Peyer's patch (tissue), 4 donors: ENCODE data around the gene PRKRA. TPM values are rescaled to one million over a fixed set of nuclear protein-coding genes. Genes with fewer than 3 reads are reported as not detected.

Source experiments
- DNase-seq, 3 donors: peaks; one replicate each; pipeline ENCODE4 v3.0.0-alpha.2; 2017 to 2019
- H3K27ac ChIP-seq, 4 donors: fragments of 200-600 bp; sonication (generic); one replicate each; pipeline ENCODE4 v1.5.1; 2016 to 2019
- H3K27me3 ChIP-seq, 2 donors: fragments of 200-600 bp; sonication (generic); one replicate each; pipeline ENCODE4 v1.5.1; 2019
- H3K36me3 ChIP-seq, 3 donors: fragments of 200-600 bp; sonication (generic); one replicate each; pipeline ENCODE4 v1.5.1; 2016 to 2019
- H3K4me1 ChIP-seq, 4 donors: fragments of 200-600 bp; sonication (generic); one replicate each; pipeline ENCODE4 v1.5.1; 2016 to 2019
- H3K4me3 ChIP-seq, 4 donors: fragments of 200-600 bp; sonication (generic); 1 replicate in 3 of 4; 2 replicates in 1 of 4; pipeline ENCODE4 v1.5.1; 2016 to 2019; ENCODE audit warnings: mild to moderate bottlenecking in 1 of 4
- H3K9me3 ChIP-seq, 4 donors: fragments of 200-600 bp; sonication (generic); one replicate each; pipeline ENCODE4 v1.5.1; 2016 to 2019; ENCODE audit warnings: mild to moderate bottlenecking in 1 of 4
- CTCF ChIP-seq, 6 experiments: fragments of 450-650 bp in 4 of 6; fragments of 200-600 bp in 2 of 6; sonication (generic) in 1 of 6; IDR thresholded peaks; one replicate each; pipeline ENCODE4 v1.5.1; 2017 to 2019; ENCODE audit warnings: antibody characterized with exemption in 6 of 6, mild to moderate bottlenecking in 3 of 6, moderate library complexity in 1 of 6
- POLR2A ChIP-seq, 2 donors: fragments of 450-650 bp; IDR thresholded peaks; one replicate each; pipeline ENCODE4 v1.5.1; 2017; ENCODE audit warnings: antibody characterized with exemption in 2 of 2, mild to moderate bottlenecking in 2 of 2, moderate library complexity in 2 of 2
- total RNA-seq, 4 donors: library from RNA; depleted of rRNA; stranded (reverse); fragments of >200 nt; gene quantifications; one replicate each; pipeline ENCODE4 v1.1.0, GENCODE V29; 2016

PRKRA gene
- total RNA-seq, 4 donors from 2014 or later, result 22.4 to 54.9 (median 34.5) TPM

GRCh38 chr2:178485356-178485755 is 34.4 kb upstream of the PRKRA start:
- no peak for DNase-seq
- no peak for TF ChIP-seq POLR2A (IDR thresholded peaks at IDR 0.05)
- no peak for TF ChIP-seq CTCF (IDR thresholded peaks at IDR 0.05)
- peaks cover 0 to 42% (median 11%) of the 10 kb centered on the region in 4 donors for H3K4me1 ChIP-seq

DNA sequence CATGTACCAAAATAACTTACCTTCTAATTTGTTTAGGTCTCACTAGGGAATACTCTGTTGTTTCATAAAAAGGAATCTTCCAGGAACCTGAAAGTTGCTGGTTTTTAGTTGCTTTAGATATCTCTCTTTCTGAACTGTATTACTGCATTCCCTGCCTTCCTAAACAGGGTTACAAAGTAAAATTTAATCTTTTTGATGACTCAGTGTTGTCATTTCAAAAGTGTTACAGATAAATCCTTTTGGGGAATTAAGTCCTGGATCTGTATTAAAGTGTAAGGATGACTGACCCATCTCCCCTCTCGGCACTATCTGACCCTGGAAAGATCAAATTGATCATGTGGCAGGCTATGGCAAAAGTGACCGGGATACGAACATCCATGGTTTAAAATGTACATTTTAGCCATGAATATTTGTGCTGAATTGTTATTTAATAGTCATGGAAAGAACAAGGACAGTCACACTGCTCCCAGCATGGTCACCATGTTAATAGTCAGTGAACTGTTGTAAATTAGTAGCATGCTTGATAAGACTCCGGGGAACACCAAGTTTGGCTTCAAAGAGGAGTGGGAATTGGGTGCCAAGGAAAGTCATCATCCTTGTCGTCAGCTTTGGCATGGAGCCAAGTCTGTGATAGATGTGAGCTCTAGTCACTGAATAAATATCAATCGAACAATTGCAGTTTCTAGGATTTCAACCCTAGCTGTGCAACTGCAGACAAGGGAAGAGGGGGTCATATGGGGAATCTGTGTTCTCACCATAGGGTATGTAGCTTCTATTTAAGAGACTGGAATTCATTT is 33.5 kb upstream of the PRKRA start:
- no peak overlapping the region for H3K27ac ChIP-seq
- DNase-seq, result peak in 1 of 3 donors; percentile 64
- no peaks in the 10 kb centered on the region for H3K36me3 ChIP-seq
- H3K4me1 ChIP-seq, result peaks cover 0 to 42% (median 16%) of the 10 kb centered on the region in 4 donors
- no peak overlapping the region for H3K4me3 ChIP-seq
- no peaks in the 10 kb centered on the region for H3K27me3 ChIP-seq
- TF ChIP-seq POLR2A (IDR thresholded peaks at IDR 0.05), result no peak
- no peak for TF ChIP-seq CTCF (IDR thresholded peaks at IDR 0.05)
- no peaks in the 10 kb centered on the region for H3K9me3 ChIP-seq

More at GRCh38 chr2:178485356-178485755, 34.4 kb upstream of the PRKRA start:
- Histone ChIP-seq H3K27ac (no peak overlapping the region), H3K27me3 (no peaks in the 10 kb centered on the region), H3K36me3 (peaks cover 0 to 2% (median 0%) of the 10 kb centered on the region in 3 donors), H3K9me3 (no peaks in the 10 kb centered on the region), H3K4me3 (no peak overlapping the region)

- DNase-seq, result no peak
- H3K27ac ChIP-seq, result no peak overlapping the region
- no peak overlapping the region for H3K4me3 ChIP-seq
- H3K4me1 ChIP-seq, result peaks cover 0 to 42% (median 17%) of the 10 kb centered on the region in 4 donors
- H3K9me3 ChIP-seq, result no peaks in the 10 kb centered on the region
- TF ChIP-seq CTCF (IDR thresholded peaks at IDR 0.05) (no peak), POLR2A (IDR thresholded peaks at IDR 0.05) (no peak)
- H3K27me3 ChIP-seq, result no peaks in the 10 kb centered on the region
- H3K36me3 ChIP-seq, result no peaks in the 10 kb centered on the region
Measured at GRCh38 chr2:178482437-178482836, 31.5 kb upstream of the PRKRA start.

- DNase-seq, result peak; percentile 77 to 96 (median 96)
- H3K4me3 ChIP-seq, result peak within 1 kb of the TSS; percentile 80 to 97 (median 86)
- H3K27me3 ChIP-seq, result no peaks in the 10 kb centered on the region
- peaks cover 0 to 46% (median 17%) of the 10 kb centered on the region in 4 donors for H3K4me1 ChIP-seq
- peak within 1 kb of the TSS; percentile 91 to 96 (median 95) for H3K27ac ChIP-seq
- H3K36me3 ChIP-seq, result no peaks in the 10 kb centered on the region
- peak in 1 of 6 experiments; percentile 11 for TF ChIP-seq CTCF (IDR thresholded peaks at IDR 0.05)
- peak; percentile 79 to 93 for TF ChIP-seq POLR2A (IDR thresholded peaks at IDR 0.05)
- H3K9me3 ChIP-seq, result no peaks in the 10 kb centered on the region
Measured at GRCh38 chr2:178480227-178481181, 29.5 kb upstream of the PRKRA start, which contains the start of gene PLEKHA3. TSS of gene PLEKHA3 (plus strand) at chr2:178480457. CDS start at chr2:178480870, 413 bp downstream.

DNA sequence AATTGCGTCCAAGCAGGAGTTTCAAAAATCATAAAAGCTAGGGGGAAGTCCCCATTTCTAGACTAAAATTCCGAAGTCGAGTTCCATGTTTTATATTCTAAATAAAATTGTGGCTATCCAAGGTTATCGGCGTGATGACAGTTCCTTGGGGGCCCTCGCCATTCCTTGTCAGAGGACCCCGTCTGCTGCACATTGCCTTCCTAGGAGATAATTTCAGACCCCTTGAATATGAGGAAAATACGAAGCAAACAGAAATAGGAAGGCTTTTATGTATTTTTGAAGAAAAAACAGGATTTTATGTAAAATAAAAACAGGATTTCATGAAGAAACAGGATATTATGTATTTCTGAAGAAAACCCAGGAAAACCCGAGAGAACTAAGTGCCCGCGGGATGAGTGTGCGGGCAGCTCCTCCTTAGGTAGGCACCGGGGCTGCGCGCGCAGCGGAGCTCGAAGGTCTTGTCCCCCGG is 28.8 kb upstream of the PRKRA start:
- peak overlapping the region; percentile 80 to 97 (median 86) for H3K4me3 ChIP-seq
- TF ChIP-seq CTCF (IDR thresholded peaks at IDR 0.05), result no peak
- no peaks in the 10 kb centered on the region for H3K36me3 ChIP-seq
- no peak for DNase-seq
- H3K27ac ChIP-seq, result peak overlapping the region; percentile 91 to 96 (median 95)
- H3K27me3 ChIP-seq, result no peaks in the 10 kb centered on the region
- peaks cover 0 to 40% (median 17%) of the 10 kb centered on the region in 4 donors for H3K4me1 ChIP-seq
- no peaks in the 10 kb centered on the region for H3K9me3 ChIP-seq
